22Rv1 (cell line): ENCODE measurements around the gene CGNL1.

Experiments used
- H3K27ac ChIP-seq: fragments of 450-650 bp; 2 replicates; pipeline ENCODE4 v1.5.1; 2017
- CTCF ChIP-seq: fragments of 450-650 bp; IDR thresholded peaks from 2 replicates; pipeline ENCODE4 v1.5.1; 2017; ENCODE audit warnings: mild to moderate bottlenecking
- ZFX ChIP-seq: fragments of 450-650 bp; IDR thresholded peaks from 2 replicates; pipeline ENCODE4 v1.6.1; 2017; ENCODE audit warnings: antibody characterized with exemption, borderline replicate concordance

The CGNL1 gene

GRCh38 chr15:57532731-57533447, 156.6 kb downstream of the CGNL1 start:
- H3K27ac ChIP-seq = no peak overlapping the region
- TF ChIP-seq CTCF (no peak), ZFX (no peak)

- H3K27ac ChIP-seq = no peak overlapping the region
- TF ChIP-seq CTCF = no peak
- TF ChIP-seq ZFX = no peak
Measured at GRCh38 chr15:57533448-57533799, 157.1 kb downstream of the CGNL1 start.

- TF ChIP-seq ZFX (no peak), CTCF (no peak)
- H3K27ac ChIP-seq = no peak overlapping the region
Measured at GRCh38 chr15:57534281-57534680, 158.0 kb downstream of the CGNL1 start.

GRCh38 chr15:57537072-57537471, 160.8 kb downstream of the CGNL1 start:
- no peak for TF ChIP-seq CTCF
- no peak for TF ChIP-seq ZFX
- no peak overlapping the region for H3K27ac ChIP-seq

- H3K27ac ChIP-seq = no peak overlapping the region
- TF ChIP-seq CTCF = no peak
Measured at GRCh38 chr15:57537488-57538264, 161.4 kb downstream of the CGNL1 start.

GRCh38 chr15:57538265-57538529, 161.9 kb downstream of the CGNL1 start:
- no peak overlapping the region for H3K27ac ChIP-seq
- TF ChIP-seq CTCF (no peak), ZFX (no peak)

- H3K27ac ChIP-seq = no peak overlapping the region
- TF ChIP-seq CTCF (no peak), ZFX (no peak)
Measured at GRCh38 chr15:57538821-57539220, 162.5 kb downstream of the CGNL1 start.
